IgD-negative memory B cell (primary cell): ENCODE data around the gene PPP2R3A. TPM values are rescaled to one million over a fixed set of nuclear protein-coding genes. Genes with fewer than 3 reads are reported as not detected.

Source experiments
- H3K27ac Mint-ChIP-seq, 3 donors: one replicate each; pipeline ENCODE4 v1.8.0; 2020 to 2022; ENCODE audit warnings: mild to moderate bottlenecking in 3 of 3, mixed read lengths in 3 of 3, moderate library complexity in 1 of 3
- H3K27me3 Mint-ChIP-seq: one replicate; pipeline ENCODE4 v1.8.0; 2021; ENCODE audit warnings: mixed read lengths
- H3K36me3 Mint-ChIP-seq: one replicate; pipeline ENCODE4 v1.8.0; 2020; ENCODE audit warnings: mild to moderate bottlenecking, mixed read lengths
- H3K4me1 Mint-ChIP-seq, 3 donors: one replicate each; pipeline ENCODE4 v1.8.0; 2020 to 2022; ENCODE audit warnings: mixed read lengths in 3 of 3, mild to moderate bottlenecking in 1 of 3
- H3K4me3 Mint-ChIP-seq, 4 donors: one replicate each; pipeline ENCODE4 v1.8.0; 2020 to 2022; ENCODE audit warnings: mild to moderate bottlenecking in 4 of 4, mixed read lengths in 4 of 4, moderate library complexity in 3 of 4
- H3K9me3 Mint-ChIP-seq, 3 donors: one replicate each; pipeline ENCODE4 v1.8.0; 2020 to 2021; ENCODE audit warnings: mixed read lengths in 3 of 3, mild to moderate bottlenecking in 1 of 3
- polyA plus RNA-seq: library from polyadenylated mRNA; unstranded; fragments of 300-500 nt; fragmentation: Illumina TruSeq; gene quantifications from one replicate; pipeline ENCODE4 v1.2.3, GENCODE V29; 2021

PPP2R3A gene
- polyA plus RNA-seq, 1 donor from 2014 or later: 0.06 TPM

- Mint-ChIP-seq H3K9me3 (peaks cover 0 to 2% (median 0%) of the 10 kb centered on the region in 3 donors), H3K4me1 (no peaks in the 10 kb centered on the region), H3K36me3 (no peaks in the 10 kb centered on the region), H3K27me3 (peaks cover 10% of the 10 kb centered on the region), H3K4me3 (no peak overlapping the region), H3K27ac (no peak overlapping the region)
Measured at GRCh38 chr3:135944831-135945230, 20.7 kb upstream of the PPP2R3A start.

- Mint-ChIP-seq H3K36me3 (peaks cover 2% of the 10 kb centered on the region), H3K4me3 (no peak overlapping the region), H3K9me3 (peaks cover 0 to 4% (median 4%) of the 10 kb centered on the region in 3 donors), H3K4me1 (no peaks in the 10 kb centered on the region), H3K27ac (no peak overlapping the region), H3K27me3 (peaks cover 1% of the 10 kb centered on the region)
Measured at GRCh38 chr3:135950941-135951340, 14.6 kb upstream of the PPP2R3A start.

GRCh38 chr3:135964160-135964955, 1.2 kb upstream of the PPP2R3A start:
- H3K4me3 Mint-ChIP-seq: peak overlapping the region; percentile 71 to 95 (median 76)
- H3K9me3 Mint-ChIP-seq: peaks cover 3 to 25% (median 15%) of the 10 kb centered on the region in 3 donors
- no peak overlapping the region for H3K27ac Mint-ChIP-seq
- H3K27me3 Mint-ChIP-seq: peaks cover 21% of the 10 kb centered on the region
- peaks cover 5 to 9% (median 8%) of the 10 kb centered on the region in 3 donors for H3K4me1 Mint-ChIP-seq
- no peaks in the 10 kb centered on the region for H3K36me3 Mint-ChIP-seq

GRCh38 chr3:135965129-135965505, 411 bp upstream of the PPP2R3A start:
- Mint-ChIP-seq H3K36me3 (no peaks in the 10 kb centered on the region), H3K4me3 (peak overlapping the region; percentile 71 to 95 (median 76)), H3K4me1 (peaks cover 5 to 9% (median 8%) of the 10 kb centered on the region in 3 donors), H3K27ac (peak overlapping the region in 1 of 3 donors; percentile 33), H3K9me3 (peaks cover 2 to 22% (median 9%) of the 10 kb centered on the region in 3 donors), H3K27me3 (peaks cover 24% of the 10 kb centered on the region)

GRCh38 chr3:135966271-135966961, 888 bp downstream of the PPP2R3A start:
- H3K4me3 Mint-ChIP-seq: peak overlapping the region; percentile 78 to 89 (median 80)

GRCh38 chr3:135966962-135967274, 1.4 kb downstream of the PPP2R3A start:
- Mint-ChIP-seq H3K27ac (peak overlapping the region in 1 of 3 donors; percentile 63), H3K4me1 (peaks cover 5 to 10% (median 9%) of the 10 kb centered on the region in 3 donors), H3K9me3 (peaks cover 0 to 8% (median 4%) of the 10 kb centered on the region in 3 donors), H3K36me3 (no peaks in the 10 kb centered on the region), H3K4me3 (peak overlapping the region; percentile 78 to 89 (median 79)), H3K27me3 (peaks cover 24% of the 10 kb centered on the region)

More at GRCh38 chr3:135966271-135966961, 888 bp downstream of the PPP2R3A start:
- H3K4me1 Mint-ChIP-seq: peaks cover 5 to 10% (median 9%) of the 10 kb centered on the region in 3 donors
- H3K36me3 Mint-ChIP-seq: no peaks in the 10 kb centered on the region
- H3K9me3 Mint-ChIP-seq: peaks cover 0 to 13% (median 8%) of the 10 kb centered on the region in 3 donors
- no peak overlapping the region for H3K27ac Mint-ChIP-seq
- H3K27me3 Mint-ChIP-seq: peaks cover 24% of the 10 kb centered on the region

GRCh38 chr3:135967867-135968266, 2.3 kb downstream of the PPP2R3A start:
- Mint-ChIP-seq H3K9me3 (peaks cover 0 to 4% (median 2%) of the 10 kb centered on the region in 3 donors), H3K36me3 (no peaks in the 10 kb centered on the region), H3K4me3 (peak overlapping the region in 1 of 4 donors; percentile 79), H3K27me3 (peaks cover 24% of the 10 kb centered on the region), H3K27ac (no peak overlapping the region), H3K4me1 (peaks cover 5 to 10% (median 9%) of the 10 kb centered on the region in 3 donors)

GRCh38 chr3:135970506-135971116, 5.1 kb downstream of the PPP2R3A start:
- H3K27ac Mint-ChIP-seq: no peak overlapping the region

GRCh38 chr3:135973841-135974240, 8.3 kb downstream of the PPP2R3A start:
- no peaks in the 10 kb centered on the region for H3K36me3 Mint-ChIP-seq
- peaks cover 0 to 6% (median 0%) of the 10 kb centered on the region in 3 donors for H3K9me3 Mint-ChIP-seq
- H3K27me3 Mint-ChIP-seq: peaks cover 13% of the 10 kb centered on the region
- H3K4me3 Mint-ChIP-seq: no peak overlapping the region
- H3K4me1 Mint-ChIP-seq: peaks cover 0 to 1% (median 0%) of the 10 kb centered on the region in 3 donors
- H3K27ac Mint-ChIP-seq: no peak overlapping the region

More at GRCh38 chr3:135970506-135971116, 5.1 kb downstream of the PPP2R3A start:
- Mint-ChIP-seq H3K4me3 (no peak overlapping the region), H3K36me3 (no peaks in the 10 kb centered on the region), H3K27me3 (peaks cover 30% of the 10 kb centered on the region), H3K4me1 (peaks cover 0 to 7% (median 5%) of the 10 kb centered on the region in 3 donors), H3K9me3 (peaks cover 0 to 6% (median 0%) of the 10 kb centered on the region in 3 donors)

- peaks cover 0 to 1% (median 0%) of the 10 kb centered on the region in 3 donors for H3K4me1 Mint-ChIP-seq
- H3K27ac Mint-ChIP-seq: no peak overlapping the region
- peaks cover 0 to 4% (median 0%) of the 10 kb centered on the region in 3 donors for H3K9me3 Mint-ChIP-seq
- H3K27me3 Mint-ChIP-seq: peaks cover 6% of the 10 kb centered on the region
- H3K4me3 Mint-ChIP-seq: no peak overlapping the region
- H3K36me3 Mint-ChIP-seq: no peaks in the 10 kb centered on the region
Measured at GRCh38 chr3:135975053-135975452, 9.5 kb downstream of the PPP2R3A start.

GRCh38 chr3:135975536-135975935, 10.0 kb downstream of the PPP2R3A start:
- Mint-ChIP-seq H3K4me3 (no peak overlapping the region), H3K27me3 (peaks cover 6% of the 10 kb centered on the region), H3K4me1 (no peaks in the 10 kb centered on the region), H3K36me3 (no peaks in the 10 kb centered on the region), H3K9me3 (peaks cover 0 to 4% (median 0%) of the 10 kb centered on the region in 3 donors), H3K27ac (no peak overlapping the region)

GRCh38 chr3:135980343-135980742, 14.8 kb downstream of the PPP2R3A start:
- Mint-ChIP-seq H3K4me1 (no peaks in the 10 kb centered on the region), H3K9me3 (no peaks in the 10 kb centered on the region), H3K27ac (no peak overlapping the region)

GRCh38 chr3:135981701-135982403, 16.3 kb downstream of the PPP2R3A start:
- Mint-ChIP-seq H3K27me3 (peaks cover 2% of the 10 kb centered on the region), H3K4me1 (no peaks in the 10 kb centered on the region), H3K4me3 (no peak overlapping the region), H3K9me3 (no peaks in the 10 kb centered on the region), H3K36me3 (peaks cover 2% of the 10 kb centered on the region), H3K27ac (no peak overlapping the region)

More at GRCh38 chr3:135980343-135980742, 14.8 kb downstream of the PPP2R3A start:
- H3K4me3 Mint-ChIP-seq: no peak overlapping the region
- H3K27me3 Mint-ChIP-seq: peaks cover 2% of the 10 kb centered on the region
- H3K36me3 Mint-ChIP-seq: peaks cover 2% of the 10 kb centered on the region

- H3K9me3 Mint-ChIP-seq: no peaks in the 10 kb centered on the region
- peaks cover 2% of the 10 kb centered on the region for H3K36me3 Mint-ChIP-seq
- H3K27me3 Mint-ChIP-seq: peaks cover 2% of the 10 kb centered on the region
- no peak overlapping the region for H3K27ac Mint-ChIP-seq
- no peak overlapping the region for H3K4me3 Mint-ChIP-seq
- H3K4me1 Mint-ChIP-seq: no peaks in the 10 kb centered on the region
Measured at GRCh38 chr3:135982404-135982761, 16.9 kb downstream of the PPP2R3A start.
